Stomach (tissue), 4 donors: Measurements from ENCODE around the gene NEURL1B.

Source experiments
- CTCF ChIP-seq, 7 experiments: fragments of 450-650 bp in 4 of 7; fragments of 200-600 bp in 3 of 7; sonication (generic) in 3 of 7; IDR thresholded peaks; one replicate each; pipeline ENCODE4 v1.5.1; 2016 to 2019; ENCODE audit warnings: antibody characterized with exemption in 7 of 7, control low read depth in 2 of 7, mild to moderate bottlenecking in 1 of 7
- POLR2A ChIP-seq, 4 donors: fragments of 450-650 bp; IDR thresholded peaks; one replicate each; pipeline ENCODE4 v1.6.1; 2016; ENCODE audit warnings: antibody characterized with exemption in 4 of 4, control low read depth in 2 of 4, mild to moderate bottlenecking in 1 of 4, moderate library complexity in 1 of 4
- POLR2AphosphoS5 ChIP-seq, 3 donors: sonication (generic); formaldehyde crosslinking; IDR thresholded peaks; one replicate each; pipeline ENCODE4 v1.6.1; 2016; ENCODE audit warnings: antibody characterized with exemption in 3 of 3

GRCh38 chr5:172670005-172670402, 28.9 kb downstream of the NEURL1B start:
- TF ChIP-seq CTCF (IDR thresholded peaks at IDR 0.05) = no peak
- no peak for TF ChIP-seq POLR2A (IDR thresholded peaks at IDR 0.05)
- no peak for TF ChIP-seq POLR2AphosphoS5 (IDR thresholded peaks at IDR 0.05)
